Thoracic aorta (tissue), 2 donors: Measurements from ENCODE around the gene SERPINA9. TPM values are rescaled to one million over a fixed set of nuclear protein-coding genes. Genes with fewer than 3 reads are reported as not detected.

Experiments used
- ATAC-seq: fragments of 150-250 bp; one replicate; pipeline ENCODE4 v1.8.0; 2017; ENCODE audit warnings: low read depth; ENCODE audit not compliant: insufficient number of reproducible peaks, low FRiP score
- DNase-seq: peaks from one replicate; pipeline ENCODE4 v3.0.0-alpha.2; 2020; ENCODE audit warnings: low spot score
- H3K27ac ChIP-seq, 2 donors: fragments of 200-600 bp; sonication (generic); 1 replicate in 1 of 2; 2 replicates in 1 of 2; pipeline ENCODE4 v1.5.1; 2016; ENCODE audit warnings: mild to moderate bottlenecking in 2 of 2, moderate library complexity in 2 of 2
- H3K27me3 ChIP-seq: fragments of 200-600 bp; sonication (generic); replicated peaks from 2 replicates; pipeline ENCODE4 v1.6.0; 2016; ENCODE audit warnings: mild to moderate bottlenecking; ENCODE audit not compliant: insufficient read depth
- H3K36me3 ChIP-seq: fragments of 200-600 bp; sonication (generic); one replicate; pipeline ENCODE4 v1.5.1; 2016
- H3K4me1 ChIP-seq, 2 donors: fragments of 200-600 bp; sonication (generic); 1 replicate in 1 of 2; 2 replicates in 1 of 2; pipeline versions ENCODE4 v1.5.1 to v1.6.0; 2016; ENCODE audit warnings: low read depth in 2 of 2, mild to moderate bottlenecking in 1 of 2; ENCODE audit not compliant: control insufficient read depth in 1 of 2
- H3K4me3 ChIP-seq: fragments of 200-600 bp; sonication (generic); 2 replicates; pipeline ENCODE4 v1.5.1; 2016; ENCODE audit warnings: mild to moderate bottlenecking
- H3K9me3 ChIP-seq: fragments of 200-600 bp; sonication (generic); 2 replicates; pipeline ENCODE4 v1.5.1; 2016
- CTCF ChIP-seq: fragments of 200-600 bp; sonication (generic); IDR thresholded peaks from one replicate; pipeline ENCODE4 v1.5.1; 2019; ENCODE audit warnings: antibody characterized with exemption
- total RNA-seq, 2 donors: library from RNA; depleted of rRNA; stranded (reverse); fragments of >200 nt; gene quantifications; one replicate each; pipeline versions ENCODE4 v1.1.0 to v1.2.3, GENCODE V29; 2016

SERPINA9 gene
- total RNA-seq: 1 to 10 TPM in 1 of 2 donors, not detected in 1; 2.3 TPM

GRCh38 chr14:94476023-94476422, at the start of gene SERPINA9:
Gene SERPINA9 (minus strand): TSS chr14:94476197. CDS start chr14:94469840, 6,357 bp downstream.
- Histone ChIP-seq H3K4me1 (no peaks in the 10 kb centered on the region), H3K27me3 (no peaks in the 10 kb centered on the region), H3K9me3 (peaks cover 12% of the 10 kb centered on the region), H3K4me3 (no peak within 1 kb of the TSS), H3K27ac (no peak within 1 kb of the TSS), H3K36me3 (no peaks in the 10 kb centered on the region)
- TF ChIP-seq CTCF: no peak
- ATAC-seq (no peak), DNase-seq (no peak)

GRCh38 chr14:94524093-94524492, 48.1 kb upstream of the SERPINA9 start:
- Histone ChIP-seq H3K27ac (no peak overlapping the region), H3K27me3 (no peaks in the 10 kb centered on the region), H3K9me3 (no peaks in the 10 kb centered on the region), H3K36me3 (no peaks in the 10 kb centered on the region), H3K4me1 (no peaks in the 10 kb centered on the region), H3K4me3 (no peak overlapping the region)
- DNase-seq: no peak
- TF ChIP-seq CTCF: no peak
- no peak for ATAC-seq

- no peak for DNase-seq
- ATAC-seq: no peak
- no peak for TF ChIP-seq CTCF
Measured at GRCh38 chr14:94523265-94523664, 47.3 kb upstream of the SERPINA9 start.

GRCh38 chr14:94522115-94522724, 46.2 kb upstream of the SERPINA9 start:
- no peaks in the 10 kb centered on the region for H3K27me3 ChIP-seq
- ATAC-seq: no peak
- TF ChIP-seq CTCF: no peak

More at GRCh38 chr14:94523265-94523664, 47.3 kb upstream of the SERPINA9 start:
- no peaks in the 10 kb centered on the region for H3K27me3 ChIP-seq
- no peaks in the 10 kb centered on the region for H3K9me3 ChIP-seq
- H3K4me3 ChIP-seq: no peak overlapping the region
- H3K27ac ChIP-seq: no peak overlapping the region
- H3K4me1 ChIP-seq: no peaks in the 10 kb centered on the region
- H3K36me3 ChIP-seq: no peaks in the 10 kb centered on the region

GRCh38 chr14:94521375-94522114, 45.5 kb upstream of the SERPINA9 start:
- Histone ChIP-seq H3K36me3 (no peaks in the 10 kb centered on the region), H3K4me3 (no peak overlapping the region), H3K9me3 (no peaks in the 10 kb centered on the region), H3K4me1 (no peaks in the 10 kb centered on the region), H3K27ac (no peak overlapping the region), H3K27me3 (no peaks in the 10 kb centered on the region)
- no peak for TF ChIP-seq CTCF
- DNase-seq: no peak
- ATAC-seq: no peak

More at GRCh38 chr14:94522115-94522724, 46.2 kb upstream of the SERPINA9 start:
- H3K36me3 ChIP-seq: no peaks in the 10 kb centered on the region
- no peaks in the 10 kb centered on the region for H3K4me1 ChIP-seq
- H3K9me3 ChIP-seq: no peaks in the 10 kb centered on the region
- no peak for DNase-seq
- no peak overlapping the region for H3K27ac ChIP-seq
- H3K4me3 ChIP-seq: no peak overlapping the region
